Globus pallidus (tissue), 1 donor: ENCODE data around the gene NAA15.
"Not testable (repeated sequence)": the region's sequence is repeated elsewhere in the genome, so short reads cannot be mapped to it uniquely, and the experiment has no call there.

Source experiments
- DNase-seq: peaks from one replicate; pipeline ENCODE4 v3.0.0-alpha.2; 2015; ENCODE audit warnings: low spot score

Gene NAA15

GRCh38 chr4:139361301-139361700 lies 60.0 kb downstream of the NAA15 start:
- peak; percentile 32 for DNase-seq

- DNase-seq, result peak; percentile 41
Observed at GRCh38 chr4:139367421-139368090, 66.3 kb downstream of the NAA15 start.

GRCh38 chr4:139368998-139369397 lies 67.7 kb downstream of the NAA15 start:
- no peak for DNase-seq

GRCh38 chr4:139374251-139374650 lies 72.9 kb downstream of the NAA15 start:
- DNase-seq, result no peak

GRCh38 chr4:139386421-139386820 lies 85.1 kb downstream of the NAA15 start:
- DNase-seq, result no peak

GRCh38 chr4:139389102-139389501 lies 87.8 kb downstream of the NAA15 start:
- no peak for DNase-seq

- DNase-seq, result no peak
Observed at GRCh38 chr4:139389991-139390390, 88.7 kb downstream of the NAA15 start.

- DNase-seq, result no peak
Observed at GRCh38 chr4:139391731-139392130, 90.4 kb downstream of the NAA15 start.

GRCh38 chr4:139392797-139393196 lies 91.5 kb downstream of the NAA15 start:
- no peak for DNase-seq

GRCh38 chr4:139401368-139401767 lies 100.1 kb downstream of the NAA15 start:
- DNase-seq, result no peak

GRCh38 chr4:139402436-139402835 lies 101.1 kb downstream of the NAA15 start:
- DNase-seq, result no peak

- no peak for DNase-seq
Observed at GRCh38 chr4:139403462-139403861, 102.2 kb downstream of the NAA15 start.

GRCh38 chr4:139410312-139410711 lies 109.0 kb downstream of the NAA15 start:
- no peak for DNase-seq

- DNase-seq, result not testable (repeated sequence)
Observed at GRCh38 chr4:139414671-139415210, 113.4 kb downstream of the NAA15 start.

GRCh38 chr4:139416073-139416673 lies 114.9 kb downstream of the NAA15 start:
- peak; percentile 31 for DNase-seq

- DNase-seq, result peak; percentile 69
Observed at GRCh38 chr4:139419388-139419914, 118.1 kb downstream of the NAA15 start.

GRCh38 chr4:139420652-139421051 lies 119.3 kb downstream of the NAA15 start:
- DNase-seq, result no peak

- no peak for DNase-seq
Observed at GRCh38 chr4:139436122-139436521, 134.8 kb downstream of the NAA15 start.

GRCh38 chr4:139438141-139438540 lies 136.8 kb downstream of the NAA15 start:
- no peak for DNase-seq

GRCh38 chr4:139441029-139441428 lies 139.7 kb downstream of the NAA15 start:
- no peak for DNase-seq

- DNase-seq, result no peak
Observed at GRCh38 chr4:139443661-139444060, 142.4 kb downstream of the NAA15 start.

GRCh38 chr4:139444881-139445280 lies 143.6 kb downstream of the NAA15 start:
- not testable (repeated sequence) for DNase-seq

GRCh38 chr4:139447078-139447477 lies 145.8 kb downstream of the NAA15 start:
- not testable (repeated sequence) for DNase-seq
